ENCODE measurements around the gene DDAH1. TPM values are rescaled to one million over a fixed set of nuclear protein-coding genes. Genes with fewer than 3 reads are reported as not detected.

DDAH1 gene
- total and polyA plus RNA-seq, 4 donors: 25.8 to 42.7 (median 31.7) TPM

DNA sequence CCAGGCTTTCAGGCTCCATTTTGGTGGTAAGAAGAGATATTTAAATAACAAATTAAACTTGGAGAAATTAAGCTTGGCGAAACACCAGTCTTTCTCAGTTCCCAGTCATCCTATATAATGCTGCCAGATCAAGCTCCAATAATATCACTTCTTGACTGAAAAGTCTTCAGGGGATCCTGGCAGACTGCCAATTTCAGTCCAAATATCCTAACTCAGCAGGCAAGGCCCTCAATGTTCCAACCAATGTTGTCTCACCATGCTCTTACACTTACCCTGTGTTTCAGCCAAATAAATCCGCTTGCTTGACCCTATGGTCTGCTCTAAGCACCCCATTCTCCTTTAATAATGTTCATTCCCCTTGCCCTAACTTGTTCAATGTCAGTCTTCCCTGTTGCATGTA, 148.6 kb downstream of the DDAH1 start:
- TF ChIP-seq, protein P1, sequence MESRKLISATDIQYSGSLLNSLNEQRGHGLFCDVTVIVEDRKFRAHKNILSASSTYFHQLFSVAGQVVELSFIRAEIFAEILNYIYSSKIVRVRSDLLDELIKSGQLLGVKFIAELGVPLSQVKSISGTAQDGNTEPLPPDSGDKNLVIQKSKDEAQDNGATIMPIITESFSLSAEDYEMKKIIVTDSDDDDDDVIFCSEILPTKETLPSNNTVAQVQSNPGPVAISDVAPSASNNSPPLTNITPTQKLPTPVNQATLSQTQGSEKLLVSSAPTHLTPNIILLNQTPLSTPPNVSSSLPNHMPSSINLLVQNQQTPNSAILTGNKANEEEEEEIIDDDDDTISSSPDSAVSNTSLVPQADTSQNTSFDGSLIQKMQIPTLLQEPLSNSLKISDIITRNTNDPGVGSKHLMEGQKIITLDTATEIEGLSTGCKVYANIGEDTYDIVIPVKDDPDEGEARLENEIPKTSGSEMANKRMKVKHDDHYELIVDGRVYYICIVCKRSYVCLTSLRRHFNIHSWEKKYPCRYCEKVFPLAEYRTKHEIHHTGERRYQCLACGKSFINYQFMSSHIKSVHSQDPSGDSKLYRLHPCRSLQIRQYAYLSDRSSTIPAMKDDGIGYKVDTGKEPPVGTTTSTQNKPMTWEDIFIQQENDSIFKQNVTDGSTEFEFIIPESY (IDR thresholded peaks at IDR 0.05): no peak
- TF ChIP-seq FOXA2 (IDR thresholded peaks at IDR 0.05) (no peak), RXRA (IDR thresholded peaks at IDR 0.05) (no peak), SP1 (IDR thresholded peaks at IDR 0.05) (no peak)
- TF ChIP-seq, protein P2, sequence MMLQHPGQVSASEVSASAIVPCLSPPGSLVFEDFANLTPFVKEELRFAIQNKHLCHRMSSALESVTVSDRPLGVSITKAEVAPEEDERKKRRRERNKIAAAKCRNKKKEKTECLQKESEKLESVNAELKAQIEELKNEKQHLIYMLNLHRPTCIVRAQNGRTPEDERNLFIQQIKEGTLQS (IDR thresholded peaks at IDR 0.05): no peak
- Histone ChIP-seq H3K27ac (ENCODE audit: low read depth in 1 of 2, low read length in 2 of 2) (no peak overlapping the region), H3K27me3 (ENCODE audit: control insufficient read depth in 4 of 4, insufficient read depth in 4 of 4, low read length in 3 of 4) (no peaks in the 10 kb centered on the region), H3K9ac (ENCODE audit: low read depth in 1 of 2, low read length in 2 of 2) (no peak overlapping the region), H3K36me3 (ENCODE audit: control insufficient read depth in 4 of 4, insufficient read depth in 3 of 4, low read depth in 1 of 4, low read length in 3 of 4) (peaks cover 4 to 13% (median 8%) of the 10 kb centered on the region in 4 donors), H3K4me3 (ENCODE audit: low read depth in 1 of 3, low read length in 3 of 3) (no peak overlapping the region), H3K4me1 (ENCODE audit: control insufficient read depth in 4 of 4, insufficient read depth in 4 of 4, low read length in 3 of 4) (no peaks in the 10 kb centered on the region), H3K9me3 (ENCODE audit: control insufficient read depth in 4 of 4, low read length in 3 of 4) (no peaks in the 10 kb centered on the region)
- no peak for DNase-seq (ENCODE audit: low spot score)
- 94% methylated on average over 2 of the region's 2 CpGs for WGBS

DNA sequence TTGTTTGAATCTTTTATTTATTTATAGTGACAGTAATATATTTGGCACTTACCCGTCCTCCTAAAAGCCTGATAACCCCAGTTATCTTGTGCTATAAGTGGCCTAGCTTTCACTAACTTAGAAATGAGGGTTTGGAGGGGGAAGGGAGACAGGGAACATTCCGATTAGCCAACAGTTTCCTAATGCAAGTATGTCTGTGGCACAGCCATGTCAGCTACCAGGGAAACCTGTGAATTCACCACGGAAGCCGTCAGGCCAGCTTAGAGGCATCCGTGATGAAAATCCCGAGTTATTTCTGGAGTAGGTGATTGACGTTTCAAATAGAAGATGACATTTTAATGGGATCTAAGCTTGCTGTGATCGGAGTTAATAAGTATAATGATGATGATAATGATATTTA, 149.2 kb downstream of the DDAH1 start:
- TF ChIP-seq FOXA2 (IDR thresholded peaks at IDR 0.05) (no peak), NR2F2 (IDR thresholded peaks at IDR 0.05) (peak; percentile 32)
- 84% methylated on average over 8 of the region's 8 CpGs for WGBS
- no peaks in the 10 kb centered on the region for H3K4me1 ChIP-seq (ENCODE audit: control insufficient read depth in 4 of 4, insufficient read depth in 4 of 4, low read length in 3 of 4)
- H3K27me3 ChIP-seq (ENCODE audit: control insufficient read depth in 4 of 4, insufficient read depth in 4 of 4, low read length in 3 of 4): no peaks in the 10 kb centered on the region
- no peak overlapping the region for H3K9ac ChIP-seq (ENCODE audit: low read depth in 1 of 2, low read length in 2 of 2)
- no peak overlapping the region for H3K4me3 ChIP-seq (ENCODE audit: low read depth in 1 of 3, low read length in 3 of 3)
- no peak for DNase-seq (ENCODE audit: low spot score)
- H3K36me3 ChIP-seq (ENCODE audit: control insufficient read depth in 4 of 4, insufficient read depth in 3 of 4, low read depth in 1 of 4, low read length in 3 of 4): peaks cover 3 to 11% (median 7%) of the 10 kb centered on the region in 4 donors
- no peak overlapping the region for H3K27ac ChIP-seq (ENCODE audit: low read depth in 1 of 2, low read length in 2 of 2)
- H3K9me3 ChIP-seq (ENCODE audit: control insufficient read depth in 4 of 4, low read length in 3 of 4): no peaks in the 10 kb centered on the region

DNA sequence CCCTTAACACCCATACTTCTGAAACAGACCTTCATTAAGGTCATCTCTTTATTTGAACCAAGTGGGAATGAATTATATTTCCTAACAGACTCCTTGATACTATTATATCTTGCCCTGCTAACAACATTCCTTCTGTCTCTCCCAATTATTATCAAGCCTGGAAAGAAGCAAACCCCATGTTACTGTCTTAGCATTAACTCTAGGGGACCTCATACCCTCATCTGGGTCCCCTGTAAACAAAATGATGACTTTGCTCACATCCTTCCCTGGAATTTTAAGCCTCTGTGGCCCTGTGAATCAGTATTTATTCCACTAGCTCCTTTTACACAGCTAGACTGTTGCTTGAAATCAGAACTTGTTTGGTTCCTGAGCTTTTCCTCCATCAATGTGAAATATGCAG, 150.2 kb downstream of the DDAH1 start:
- no peak overlapping the region for H3K4me3 ChIP-seq (ENCODE audit: low read depth in 1 of 3, low read length in 3 of 3)
- H3K36me3 ChIP-seq (ENCODE audit: control insufficient read depth in 4 of 4, insufficient read depth in 3 of 4, low read depth in 1 of 4, low read length in 3 of 4): peaks cover 0 to under 1% (median under 1%) of the 10 kb centered on the region in 4 donors
- TF ChIP-seq EGR1 (IDR thresholded peaks at IDR 0.05; ENCODE audit: low read depth in 2 of 2) (no peak), RXRA (IDR thresholded peaks at IDR 0.05) (no peak), FOXA1 (IDR thresholded peaks at IDR 0.05) (no peak), HNF4A (conservative IDR thresholded peaks at IDR 0.05) (no peak), JUND (IDR thresholded peaks at IDR 0.05) (no peak), SP1 (IDR thresholded peaks at IDR 0.05) (no peak)
- TF ChIP-seq, protein P3, sequence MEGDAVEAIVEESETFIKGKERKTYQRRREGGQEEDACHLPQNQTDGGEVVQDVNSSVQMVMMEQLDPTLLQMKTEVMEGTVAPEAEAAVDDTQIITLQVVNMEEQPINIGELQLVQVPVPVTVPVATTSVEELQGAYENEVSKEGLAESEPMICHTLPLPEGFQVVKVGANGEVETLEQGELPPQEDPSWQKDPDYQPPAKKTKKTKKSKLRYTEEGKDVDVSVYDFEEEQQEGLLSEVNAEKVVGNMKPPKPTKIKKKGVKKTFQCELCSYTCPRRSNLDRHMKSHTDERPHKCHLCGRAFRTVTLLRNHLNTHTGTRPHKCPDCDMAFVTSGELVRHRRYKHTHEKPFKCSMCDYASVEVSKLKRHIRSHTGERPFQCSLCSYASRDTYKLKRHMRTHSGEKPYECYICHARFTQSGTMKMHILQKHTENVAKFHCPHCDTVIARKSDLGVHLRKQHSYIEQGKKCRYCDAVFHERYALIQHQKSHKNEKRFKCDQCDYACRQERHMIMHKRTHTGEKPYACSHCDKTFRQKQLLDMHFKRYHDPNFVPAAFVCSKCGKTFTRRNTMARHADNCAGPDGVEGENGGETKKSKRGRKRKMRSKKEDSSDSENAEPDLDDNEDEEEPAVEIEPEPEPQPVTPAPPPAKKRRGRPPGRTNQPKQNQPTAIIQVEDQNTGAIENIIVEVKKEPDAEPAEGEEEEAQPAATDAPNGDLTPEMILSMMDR (IDR thresholded peaks at IDR 0.05; ENCODE audit: low read depth, low read length, missing input control): no peak
- TF ChIP-seq, protein P2 (IDR thresholded peaks at IDR 0.05): no peak
- no peak for DNase-seq (ENCODE audit: low spot score)
- H3K27ac ChIP-seq (ENCODE audit: low read depth in 1 of 2, low read length in 2 of 2): no peak overlapping the region
- H3K4me1 ChIP-seq (ENCODE audit: control insufficient read depth in 4 of 4, insufficient read depth in 4 of 4, low read length in 3 of 4): no peaks in the 10 kb centered on the region
- H3K9ac ChIP-seq (ENCODE audit: low read depth in 1 of 2, low read length in 2 of 2): no peak overlapping the region
- H3K27me3 ChIP-seq (ENCODE audit: control insufficient read depth in 4 of 4, insufficient read depth in 4 of 4, low read length in 3 of 4): no peaks in the 10 kb centered on the region
- no peaks in the 10 kb centered on the region for H3K9me3 ChIP-seq (ENCODE audit: control insufficient read depth in 4 of 4, low read length in 3 of 4)
